LNCaP clone FGC (cell line): ENCODE results near the gene ABLIM1.

Source experiments
- DNase-seq: peaks from one replicate; pipeline ENCODE4 v3.0.0-alpha.2; 2011; ENCODE audit warnings: low read depth
- H3K4me3 ChIP-seq: 2 replicates; pipeline ENCODE4 v1.5.1; 2011; ENCODE audit warnings: mild to moderate bottlenecking, low read depth, low read length, control low read depth
- CTCF ChIP-seq: IDR thresholded peaks from 2 replicates; pipeline ENCODE4 v1.5.1; 2012; ENCODE audit warnings: mild to moderate bottlenecking; ENCODE audit not compliant: control insufficient read depth, insufficient read depth; ENCODE audit errors: extremely low read depth

ABLIM1 gene

DNA sequence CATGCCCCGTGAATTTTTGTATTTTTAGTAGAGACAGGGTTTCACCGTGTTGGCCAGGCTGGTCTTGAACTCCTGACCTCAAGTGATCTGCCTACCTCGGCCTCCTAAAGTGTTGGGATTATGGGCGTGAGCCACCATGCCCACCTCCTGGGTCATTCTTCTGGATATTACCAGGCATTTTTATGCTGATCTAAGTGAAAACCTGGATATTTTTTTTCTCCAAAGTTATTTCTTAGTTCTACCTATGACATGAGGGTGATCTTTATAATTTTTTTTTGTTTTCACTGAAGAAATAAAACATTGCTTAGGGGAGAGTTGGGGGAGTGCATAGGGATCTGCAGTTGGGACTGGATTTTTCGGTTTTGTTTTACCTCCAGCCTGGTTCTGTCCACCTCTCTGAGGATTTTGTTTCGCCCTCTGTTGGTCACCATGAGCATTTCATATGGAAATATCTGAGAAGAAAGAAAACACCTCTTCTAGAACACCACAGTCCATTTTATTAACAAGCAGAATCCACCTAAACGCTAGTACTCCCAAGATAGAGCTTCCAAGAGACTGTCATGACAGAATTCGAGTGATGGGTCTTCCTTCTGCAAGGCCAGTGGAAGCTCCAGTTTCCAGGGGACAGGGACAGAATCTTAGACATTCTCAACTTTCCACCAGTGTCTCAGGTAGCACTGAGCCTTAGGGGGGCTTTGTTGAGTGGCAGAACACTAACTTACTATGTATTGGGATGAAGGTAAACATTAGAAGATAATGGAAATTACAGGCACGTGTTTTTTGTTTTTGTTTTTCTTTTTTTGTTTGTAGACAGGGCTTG is 220.4 kb downstream of the ABLIM1 start:
- no peak for DNase-seq

GRCh38 chr10:114436941-114437340 is 221.1 kb downstream of the ABLIM1 start:
- no peak for TF ChIP-seq CTCF
- no peak overlapping the region for H3K4me3 ChIP-seq
- no peak for DNase-seq

More for the DNA sequence above, 220.4 kb downstream of the ABLIM1 start:
- H3K4me3 ChIP-seq: no peak overlapping the region
- TF ChIP-seq CTCF: peak; percentile 50

DNA sequence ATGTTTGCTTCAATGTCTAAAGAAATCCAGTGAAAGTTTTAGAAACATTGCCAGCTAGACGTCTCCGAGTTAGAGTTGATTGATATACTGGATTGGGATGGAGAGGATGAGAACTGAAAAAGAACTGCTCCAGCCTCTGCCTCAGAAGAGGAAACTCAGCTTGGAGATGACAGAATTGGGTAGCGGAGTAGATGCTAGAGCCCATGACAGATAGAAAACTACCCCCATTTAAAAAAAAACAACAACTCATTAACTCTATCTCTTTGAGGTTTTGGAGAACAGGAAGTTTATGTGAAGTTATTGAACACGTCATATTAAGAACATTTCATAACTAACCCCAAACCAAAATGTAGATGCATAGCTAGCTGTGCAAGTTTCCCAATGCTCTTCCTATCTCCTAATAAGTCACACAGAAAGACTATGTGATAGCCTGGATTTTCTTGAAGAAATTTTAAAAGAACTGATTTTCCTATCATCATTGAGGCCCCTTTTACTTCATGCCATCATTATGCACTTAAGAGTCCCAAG is 225.4 kb downstream of the ABLIM1 start:
- TF ChIP-seq CTCF: no peak
- DNase-seq: no peak
- H3K4me3 ChIP-seq: no peak overlapping the region

DNA sequence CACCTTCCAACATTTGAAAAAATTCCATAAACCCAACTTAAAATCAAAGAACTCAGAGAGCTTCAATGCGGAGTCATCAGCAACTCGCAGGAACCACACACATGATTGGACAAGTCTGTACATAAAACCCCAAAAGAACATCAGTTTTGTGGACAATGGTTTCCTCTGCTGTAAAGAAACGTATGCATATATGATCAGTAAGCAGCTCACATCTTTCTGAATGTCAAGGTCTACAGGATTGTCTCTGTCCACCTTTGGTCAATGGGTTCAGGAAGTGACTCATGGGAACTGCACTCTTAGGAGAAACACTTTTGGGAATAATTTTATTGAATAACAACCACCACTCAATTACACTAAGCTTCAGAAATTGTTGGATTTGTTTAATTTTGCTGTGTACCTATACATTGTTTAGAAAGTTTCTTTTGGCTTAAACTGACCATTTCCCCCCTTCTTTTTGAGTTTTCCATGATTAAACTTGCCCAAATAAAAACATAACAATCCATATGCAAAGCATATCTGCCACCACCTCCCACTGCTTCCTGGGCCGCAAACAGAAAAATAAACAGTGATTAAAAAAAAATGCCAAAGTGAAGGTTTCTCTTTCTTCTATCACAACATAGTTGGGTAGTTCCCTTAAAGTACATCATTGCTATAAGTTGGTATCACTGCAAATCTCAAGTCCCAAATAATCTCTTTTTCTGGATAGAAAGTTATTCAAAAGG is 226.5 kb downstream of the ABLIM1 start:
- no peak for DNase-seq
- no peak for TF ChIP-seq CTCF
- H3K4me3 ChIP-seq: no peak overlapping the region

GRCh38 chr10:114430688-114431413 is 227.2 kb downstream of the ABLIM1 start:
- no peak for DNase-seq
- TF ChIP-seq CTCF: no peak
- H3K4me3 ChIP-seq: no peak overlapping the region

- H3K4me3 ChIP-seq: no peak overlapping the region
- no peak for TF ChIP-seq CTCF
- no peak for DNase-seq
Observed at GRCh38 chr10:114429581-114430335, 228.3 kb downstream of the ABLIM1 start.
